Stimulated activated CD8-positive, alpha-beta memory T cell treated with anti-CD3 and anti-CD28 coated beads, Interleukin-12 subunit alpha, Interleukin-12 subunit beta, amount 100 ng/mL, for 4 hours (primary cell): ENCODE data around the gene VWA3B.
"Not testable (repeated sequence)": the region's sequence is repeated elsewhere in the genome, so short reads cannot be mapped to it uniquely, and the experiment has no call there.

Experiments
- DNase-seq: peaks from one replicate; pipeline ENCODE4 v3.0.0-alpha.2; 2020; ENCODE audit warnings: low read depth

VWA3B gene

DNA sequence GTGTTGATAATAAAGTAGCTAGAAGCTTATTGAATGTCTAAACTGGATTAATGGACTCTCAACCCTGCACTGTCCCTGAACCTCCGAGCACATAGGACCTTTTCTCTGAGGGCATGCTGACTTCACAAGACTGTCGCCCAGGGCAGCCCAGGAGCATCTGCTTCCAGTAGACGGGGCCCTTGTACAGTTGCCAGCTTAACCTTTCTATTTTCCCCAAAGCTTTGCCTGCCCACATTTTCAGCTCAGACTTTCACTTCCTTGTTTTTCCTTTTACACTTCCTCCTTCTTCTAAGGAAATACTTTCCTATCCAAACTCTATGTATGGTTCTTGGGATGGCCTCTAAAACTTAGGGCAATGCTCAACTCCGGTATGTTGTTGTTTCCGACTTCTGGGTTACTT lies 1.3 kb downstream of the VWA3B start:
- no peak for DNase-seq

DNA sequence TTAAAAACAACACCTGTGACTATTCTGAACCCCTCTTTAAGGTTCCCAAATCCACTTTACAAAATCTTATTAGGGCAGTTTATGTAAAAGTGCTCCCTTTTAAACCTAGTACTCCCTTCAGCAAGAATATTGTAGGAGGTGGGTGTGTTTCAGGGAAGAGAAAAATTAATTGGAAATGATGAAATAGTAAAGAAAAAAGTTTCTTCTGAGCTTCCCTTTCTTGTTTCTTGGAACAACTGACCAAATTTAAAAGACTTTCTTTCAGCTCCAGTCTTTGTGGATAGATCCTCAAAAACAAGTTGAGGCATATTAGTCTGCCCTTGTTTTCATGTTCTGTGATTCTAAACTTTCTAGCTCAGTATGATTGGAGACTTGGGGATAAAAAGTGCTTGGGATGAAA lies 3.0 kb downstream of the VWA3B start:
- DNase-seq = no peak

DNA sequence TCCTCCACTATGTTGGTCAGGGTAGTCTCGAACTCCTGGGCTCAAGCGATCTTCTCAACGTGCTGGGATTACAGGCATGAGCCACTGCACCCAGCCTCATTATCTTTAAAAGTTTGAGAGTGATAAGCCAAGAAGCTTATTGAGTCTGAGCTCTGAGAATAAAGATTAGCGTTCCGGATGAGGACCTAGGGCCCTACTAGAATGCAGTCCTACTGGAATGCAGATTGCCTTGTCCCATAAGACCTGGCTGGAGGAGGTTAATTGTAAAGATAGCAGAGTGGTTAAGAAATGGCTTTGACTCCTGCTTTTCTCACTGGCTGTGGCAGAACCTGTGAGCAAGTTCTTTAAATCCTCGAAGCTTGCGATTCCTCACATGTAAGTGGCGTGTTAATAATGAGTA lies 4.0 kb downstream of the VWA3B start:
- DNase-seq = no peak

DNA sequence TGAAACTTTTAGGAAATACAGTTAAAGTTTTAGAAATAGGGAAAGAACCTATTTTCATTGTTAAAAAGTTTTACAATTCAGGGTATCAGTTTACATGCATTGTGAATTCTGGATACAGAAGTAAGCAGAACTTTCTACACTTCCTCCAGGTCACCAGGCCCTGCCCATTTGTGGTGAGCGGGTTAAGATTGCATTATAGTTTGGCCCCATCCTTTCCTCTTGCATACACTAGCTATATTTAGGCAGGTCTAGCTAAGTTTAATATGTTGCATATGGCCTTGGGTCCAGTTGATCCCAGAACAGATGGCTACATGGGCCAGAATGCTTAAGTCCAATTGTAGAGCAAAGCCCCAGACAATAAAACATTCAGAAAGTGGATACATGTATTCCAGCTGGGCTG lies 4.8 kb downstream of the VWA3B start:
- DNase-seq = no peak

DNA sequence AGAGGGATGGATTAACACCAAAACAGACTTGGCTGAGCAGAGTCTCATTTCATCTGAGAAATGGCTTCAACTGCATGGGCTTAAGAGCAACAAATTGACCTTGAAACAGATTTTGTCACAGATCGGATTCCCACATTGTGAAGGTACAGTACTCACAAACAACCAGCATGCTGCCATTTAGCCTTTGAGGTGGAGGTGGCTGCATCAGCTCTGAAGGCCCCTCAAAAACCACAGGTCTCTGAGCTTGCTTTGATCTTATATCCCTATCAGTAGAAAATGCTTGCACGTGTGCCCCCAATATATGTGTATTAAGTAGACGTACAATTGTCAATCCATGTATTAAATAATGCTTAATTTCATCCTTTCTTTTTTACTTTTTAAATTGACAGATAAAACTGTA lies 6.2 kb downstream of the VWA3B start:
- DNase-seq = no peak

DNA sequence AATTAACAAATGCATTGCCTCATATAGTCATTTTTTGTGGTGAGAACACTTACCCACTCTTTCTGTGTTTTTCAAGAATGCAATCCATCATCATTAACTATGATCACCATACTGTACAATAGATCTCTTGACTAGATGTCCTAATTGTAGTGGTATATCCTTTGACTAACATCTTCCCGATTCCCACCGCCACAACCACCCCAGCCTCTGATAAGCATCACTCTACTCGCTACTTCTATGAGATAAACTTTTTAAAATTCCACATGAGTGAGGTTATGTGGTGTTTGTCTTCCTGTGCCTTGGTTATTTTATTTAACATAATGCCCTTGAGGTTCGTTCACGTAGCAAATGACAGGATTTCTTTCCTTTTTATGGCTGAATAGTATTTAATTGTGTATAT lies 6.6 kb downstream of the VWA3B start:
- DNase-seq = no peak

DNA sequence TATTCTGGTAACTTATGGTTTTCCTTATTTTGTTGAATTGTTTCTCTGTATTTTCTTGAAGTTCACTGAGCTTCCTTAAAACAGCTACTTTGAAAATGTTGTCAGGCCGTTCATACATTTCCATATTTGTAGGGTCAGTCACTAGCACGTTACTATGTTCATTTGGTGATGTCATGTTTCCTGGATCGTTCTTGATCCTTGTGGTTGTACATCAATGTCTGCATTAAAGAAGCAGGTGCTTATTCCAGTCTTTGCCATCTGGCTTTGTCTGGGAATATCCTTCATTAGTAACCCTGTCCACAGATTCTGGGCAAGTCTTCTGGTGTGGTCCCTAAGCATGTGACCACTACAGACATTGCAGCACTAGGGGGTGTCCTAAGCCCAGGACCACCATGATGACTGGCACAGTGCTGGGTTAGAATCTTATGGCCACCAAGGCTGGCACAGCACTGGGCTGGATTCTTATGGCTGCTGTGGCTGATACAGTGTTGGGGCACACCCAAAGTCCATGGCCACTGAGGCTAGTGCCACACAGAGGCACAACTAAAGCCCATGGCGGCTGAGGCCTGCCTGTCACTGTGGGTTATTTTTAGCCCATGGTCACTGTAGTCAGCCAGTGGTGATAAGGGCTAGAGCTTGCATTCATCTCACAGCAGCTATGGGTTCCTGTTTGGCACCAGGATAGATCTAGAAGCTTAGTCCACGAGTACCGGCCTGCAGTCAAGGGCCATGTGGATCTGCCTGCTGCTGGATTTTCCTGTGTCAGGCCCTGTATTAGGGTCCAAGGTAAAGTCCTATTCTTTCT lies 13.2 kb downstream of the VWA3B start:
- no peak for DNase-seq

DNA sequence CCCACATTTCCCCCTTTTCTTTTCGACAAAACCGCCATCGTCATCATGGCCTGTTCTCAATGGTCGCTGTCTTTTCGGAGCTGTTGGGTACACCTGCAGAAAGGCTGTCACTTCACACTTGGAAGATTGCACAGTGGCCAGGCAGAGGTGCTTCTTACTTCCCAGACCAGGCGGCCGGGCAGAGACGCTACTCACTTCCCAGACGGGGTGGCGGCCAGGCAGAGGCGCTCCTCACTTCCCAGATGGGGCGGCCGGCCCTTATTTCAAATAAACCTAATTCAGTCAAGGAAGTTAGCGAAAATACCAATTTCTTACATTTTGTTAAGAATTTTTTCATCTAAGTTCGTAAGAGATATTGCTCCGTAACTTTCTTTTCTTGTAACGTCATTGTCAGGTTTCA lies 15.3 kb downstream of the VWA3B start:
- DNase-seq = not testable (repeated sequence)

DNA sequence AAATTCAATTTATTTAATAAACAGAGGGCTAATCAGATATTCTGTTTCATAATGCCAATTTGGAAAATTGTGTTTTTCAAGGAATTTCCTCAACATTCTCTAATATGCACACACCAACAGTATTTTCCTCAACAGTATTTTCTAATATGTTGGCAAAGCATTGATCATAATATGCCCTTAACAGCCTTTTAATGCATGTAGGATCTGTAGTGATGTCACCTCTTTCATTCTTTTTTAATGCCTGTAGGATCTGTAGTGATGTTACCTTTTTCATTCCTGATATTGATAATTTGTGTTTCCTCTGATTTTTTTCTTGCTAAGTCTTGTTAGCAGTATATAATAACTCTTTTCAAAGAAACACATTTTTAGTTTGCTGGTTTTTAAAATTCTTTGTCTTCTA lies 15.9 kb downstream of the VWA3B start:
- no peak for DNase-seq

DNA sequence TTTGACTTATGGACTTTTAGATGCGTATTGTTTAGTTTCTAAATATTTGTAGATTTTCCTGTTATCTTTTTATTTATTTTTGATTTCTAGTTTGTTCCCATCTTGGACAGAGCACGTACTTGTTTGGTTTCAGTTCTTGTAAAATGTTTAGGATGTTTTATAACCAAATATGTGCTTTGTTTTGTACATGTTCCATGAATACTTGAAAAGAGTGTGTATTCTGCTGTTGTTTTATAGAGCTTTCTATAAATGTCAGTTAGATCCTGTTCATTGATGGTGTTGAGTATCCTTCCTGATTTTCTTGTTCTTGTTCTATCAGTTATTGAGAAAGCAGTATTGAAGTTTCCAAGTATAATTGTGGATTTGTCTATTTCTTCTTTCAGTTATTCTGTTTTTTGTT lies 21.1 kb downstream of the VWA3B start:
- DNase-seq = no peak

DNA sequence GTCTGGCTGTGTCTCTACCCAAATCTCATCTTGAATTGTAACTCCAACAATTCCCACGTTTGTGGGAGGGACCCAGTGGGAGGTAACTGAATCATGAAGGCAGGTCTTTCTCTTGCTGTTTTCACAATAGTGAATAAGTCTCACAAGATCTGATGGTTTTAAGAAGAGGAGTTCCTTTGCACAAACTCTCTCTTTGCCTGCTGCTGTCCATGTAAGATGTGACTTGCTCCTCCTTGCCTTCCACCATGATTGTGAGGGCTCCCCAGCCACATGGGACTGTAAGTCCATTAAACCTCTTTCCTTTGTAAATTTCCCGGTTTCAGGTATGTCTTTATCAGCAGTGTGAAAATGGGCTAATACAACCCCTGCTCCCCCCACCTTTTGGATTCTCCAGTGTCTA lies 23.8 kb downstream of the VWA3B start:
- DNase-seq = no peak

DNA sequence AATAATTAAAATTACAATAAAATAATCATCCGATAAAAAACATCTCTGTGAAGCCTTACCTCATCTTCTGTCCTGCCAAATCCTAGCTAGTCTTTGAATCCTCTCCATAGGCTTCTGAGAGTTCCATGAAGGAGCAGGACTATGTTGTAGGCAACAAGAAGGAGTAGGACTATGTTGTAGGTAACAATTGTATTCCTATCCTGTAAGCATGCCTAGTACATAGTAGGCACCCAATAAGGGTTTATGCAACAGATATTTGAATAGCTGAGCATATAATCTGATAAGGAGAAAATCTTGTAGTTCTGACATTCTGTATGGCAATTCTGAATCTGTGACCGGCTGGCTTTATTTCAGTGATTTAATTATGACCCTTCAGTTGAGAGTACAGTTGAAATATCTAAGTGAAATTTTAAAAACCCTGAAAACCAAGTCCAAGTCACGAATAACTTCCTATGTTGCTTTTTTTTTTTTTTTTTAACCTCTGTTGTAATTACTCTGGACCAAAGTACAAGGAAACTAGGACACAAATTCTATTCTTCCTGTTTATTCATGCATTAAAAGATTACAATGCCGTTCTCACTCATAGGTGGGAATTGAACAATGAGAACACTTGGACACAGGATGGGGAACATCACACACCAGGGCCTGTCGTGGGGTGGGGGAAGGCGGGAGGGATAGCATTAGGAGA lies 27.8 kb downstream of the VWA3B start:
- no peak for DNase-seq

DNA sequence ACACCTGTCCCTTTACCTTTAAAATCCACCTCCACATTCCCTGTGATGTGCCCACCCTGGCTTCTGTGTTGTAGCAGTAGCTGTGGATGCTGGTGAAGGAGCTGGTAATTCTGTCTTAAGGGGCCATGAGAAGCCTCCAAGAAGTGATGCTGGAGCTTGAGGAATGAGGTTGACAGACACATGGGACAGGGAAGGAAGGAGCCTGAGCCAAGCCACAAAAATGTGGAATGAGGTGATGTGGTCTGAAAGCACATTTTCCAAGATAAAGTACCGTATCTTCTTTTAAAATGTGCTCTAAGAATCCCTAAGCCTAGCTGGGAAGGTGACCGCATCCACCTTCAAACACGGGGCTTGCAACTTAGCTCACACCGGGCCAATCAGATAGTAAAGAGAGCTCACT lies 31.2 kb downstream of the VWA3B start:
- no peak for DNase-seq

DNA sequence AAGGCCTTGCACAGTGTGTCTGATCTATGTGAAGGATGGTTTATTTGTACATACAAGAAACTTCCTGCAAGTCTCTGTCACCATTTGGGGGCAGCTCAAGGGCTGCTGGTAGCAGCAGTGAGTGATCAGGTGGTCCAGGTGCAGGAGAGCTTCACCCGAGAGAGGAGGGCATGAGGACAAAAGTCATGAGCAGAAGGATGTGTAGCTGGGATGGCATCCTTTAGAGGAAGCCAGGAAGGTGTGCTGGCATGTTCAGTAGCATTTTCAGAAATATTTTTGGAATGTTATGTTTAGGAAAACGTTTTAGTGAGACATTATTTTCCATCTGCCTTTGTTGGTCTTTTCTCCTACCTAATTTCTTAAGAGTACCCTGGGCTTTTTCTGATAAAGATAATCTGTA lies 31.9 kb downstream of the VWA3B start:
- no peak for DNase-seq

DNA sequence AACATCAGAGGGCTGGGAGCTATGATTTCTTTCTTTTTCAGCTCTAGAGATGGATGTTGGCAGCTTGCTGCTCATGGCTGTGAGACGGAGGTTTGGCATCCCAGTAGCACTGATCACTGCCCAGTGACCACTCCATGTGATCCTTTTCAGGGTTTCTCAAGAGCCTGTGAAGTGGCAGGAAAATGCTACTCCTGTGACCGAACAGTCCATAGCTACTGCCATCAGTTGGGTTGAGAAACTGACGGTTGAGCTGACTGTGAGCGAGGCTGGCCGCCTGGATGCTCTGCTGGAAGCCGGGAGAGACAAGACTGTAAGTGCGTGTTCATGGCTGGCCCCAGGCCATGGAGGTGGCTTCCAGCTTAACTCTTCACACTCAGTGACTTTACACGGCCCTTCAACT lies 34.2 kb downstream of the VWA3B start:
- DNase-seq = no peak

DNA sequence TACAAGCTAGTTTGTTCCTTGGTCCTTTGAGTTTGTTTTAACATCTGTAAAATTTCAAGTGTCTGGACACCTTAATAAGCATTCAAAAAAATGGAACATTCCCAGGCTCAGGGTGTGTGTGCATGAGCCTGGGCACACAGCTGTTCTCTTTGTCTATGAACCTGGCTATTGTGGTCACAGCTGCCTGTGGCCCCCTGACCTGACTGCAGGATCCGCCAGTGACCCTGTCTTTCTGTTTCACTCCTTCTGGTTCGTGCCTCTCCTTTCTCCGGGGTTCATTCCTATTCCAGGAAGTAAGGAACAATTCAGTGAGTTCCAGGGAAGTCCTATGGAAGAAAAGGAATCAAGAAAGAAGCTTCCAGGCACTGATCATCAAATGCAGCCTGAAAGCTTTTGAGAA lies 35.6 kb downstream of the VWA3B start:
- no peak for DNase-seq

DNA sequence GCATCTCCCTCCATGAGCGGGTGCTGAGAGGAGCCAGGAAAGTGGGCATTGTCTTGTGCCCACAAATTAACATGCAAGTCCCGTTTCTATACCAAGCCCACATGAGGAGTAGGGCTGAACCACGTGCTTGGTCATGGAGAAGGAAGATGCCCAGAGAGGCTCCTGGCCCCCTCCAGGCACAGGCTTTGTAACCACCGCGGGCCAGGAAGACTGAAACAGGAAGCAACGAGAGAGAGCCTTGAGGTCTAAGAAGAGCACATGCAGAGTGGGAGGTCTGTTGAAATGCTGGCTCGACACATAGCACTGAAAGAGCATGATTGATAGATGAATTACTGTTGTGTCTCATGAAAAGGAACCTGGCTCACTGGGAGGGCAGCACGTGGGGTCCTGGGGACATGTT lies 36.3 kb downstream of the VWA3B start:
- no peak for DNase-seq

DNA sequence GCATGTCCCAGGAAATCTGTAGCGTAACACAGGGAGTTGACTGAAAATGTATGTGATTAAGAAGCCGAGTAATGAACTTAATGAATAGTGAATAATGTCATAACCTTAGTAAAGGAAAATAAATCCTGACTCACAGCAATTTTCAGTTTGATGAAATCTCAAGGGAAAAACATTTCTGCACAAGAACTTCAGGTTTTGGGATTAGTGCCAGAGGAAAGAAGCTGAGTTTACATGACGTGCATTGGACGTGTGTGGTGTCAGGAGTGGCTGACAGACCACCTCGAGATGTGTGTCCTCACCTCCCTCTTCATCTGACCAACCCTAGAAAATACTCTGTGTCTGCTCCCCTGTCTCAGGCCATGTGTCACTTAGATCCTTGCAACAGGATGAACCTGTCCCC lies 39.1 kb downstream of the VWA3B start:
- no peak for DNase-seq

DNA sequence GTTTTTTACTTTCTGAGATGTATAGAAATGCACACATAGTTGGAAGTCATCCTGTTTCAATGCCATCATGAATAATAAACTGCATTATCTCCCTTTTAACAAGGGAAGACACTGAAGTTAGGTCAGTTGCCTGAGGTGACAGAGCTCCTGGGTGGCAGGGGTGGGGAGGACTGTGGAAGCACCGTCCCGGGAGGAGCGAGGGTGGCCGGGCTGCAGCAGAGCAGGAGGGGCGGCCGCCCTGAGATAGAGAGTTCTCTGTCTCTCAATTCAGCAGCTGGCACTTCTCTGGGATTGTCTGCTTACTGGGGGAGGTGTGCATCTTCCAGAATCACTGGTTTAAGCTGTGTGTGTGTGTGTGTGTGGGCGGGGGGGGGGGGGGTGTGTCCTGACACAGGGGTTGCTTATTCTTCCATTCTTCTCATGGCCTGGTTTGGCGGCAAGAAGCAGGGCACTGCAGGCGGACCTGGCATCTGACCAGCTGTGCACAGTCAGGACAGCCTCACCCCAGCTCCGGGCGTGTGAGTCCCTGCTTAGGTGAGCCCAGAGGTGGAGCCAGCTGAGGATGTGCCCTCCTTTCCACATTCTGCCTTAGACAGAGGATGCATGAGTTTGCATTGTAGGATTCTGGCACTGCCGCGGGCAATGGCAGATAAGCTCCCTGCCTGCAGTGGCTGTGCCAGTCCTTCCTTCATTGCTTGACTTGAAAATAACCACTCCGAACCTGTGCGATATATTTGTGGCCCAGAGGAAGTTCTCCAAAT lies 40.4 kb downstream of the VWA3B start:
- no peak for DNase-seq

DNA sequence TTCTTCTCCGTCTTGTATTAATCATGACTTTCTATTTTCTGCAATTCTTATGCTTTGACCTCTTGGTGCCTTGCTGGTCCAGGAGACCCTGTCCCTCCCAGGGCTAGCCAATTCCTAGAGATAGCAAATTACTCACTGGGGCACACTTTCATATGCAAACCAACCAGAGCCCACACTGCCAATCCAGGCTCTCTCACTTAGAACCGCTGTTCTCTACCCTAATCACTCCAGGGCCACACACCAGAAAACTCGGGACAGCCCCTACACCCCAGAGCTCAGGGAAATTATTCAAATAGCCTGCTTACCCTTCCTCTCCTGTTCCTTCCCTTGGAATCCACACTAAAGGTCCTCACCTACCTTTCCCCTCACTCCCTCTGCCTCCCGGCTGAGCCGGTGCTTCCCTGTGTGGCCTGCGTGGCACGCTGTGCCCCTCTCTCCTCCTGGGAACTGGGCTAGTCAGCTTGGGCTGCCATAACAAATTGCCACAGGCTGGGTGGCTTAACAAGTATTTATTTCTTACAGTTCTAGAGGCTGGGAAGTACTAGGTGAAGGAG lies 41.7 kb downstream of the VWA3B start:
- no peak for DNase-seq

DNA sequence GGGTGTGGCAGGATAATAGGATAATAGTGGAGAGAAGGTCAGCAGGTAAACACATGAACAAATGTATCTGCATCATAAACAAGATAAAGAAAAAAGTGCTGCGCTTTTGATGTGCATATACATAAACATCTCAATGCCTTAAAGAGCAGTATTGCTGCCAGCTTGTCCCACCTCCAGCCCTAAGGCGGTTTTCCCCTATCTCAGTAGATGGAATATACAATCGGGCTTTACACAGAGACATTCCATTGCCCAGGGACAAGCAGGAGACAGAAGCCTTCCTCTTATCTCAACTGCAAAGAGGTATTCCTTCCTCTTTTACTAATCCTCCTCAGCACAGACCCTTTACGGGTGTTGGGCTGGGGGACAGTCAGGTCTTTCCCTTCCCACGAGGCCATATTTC lies 43.1 kb downstream of the VWA3B start:
- not testable (repeated sequence) for DNase-seq

DNA sequence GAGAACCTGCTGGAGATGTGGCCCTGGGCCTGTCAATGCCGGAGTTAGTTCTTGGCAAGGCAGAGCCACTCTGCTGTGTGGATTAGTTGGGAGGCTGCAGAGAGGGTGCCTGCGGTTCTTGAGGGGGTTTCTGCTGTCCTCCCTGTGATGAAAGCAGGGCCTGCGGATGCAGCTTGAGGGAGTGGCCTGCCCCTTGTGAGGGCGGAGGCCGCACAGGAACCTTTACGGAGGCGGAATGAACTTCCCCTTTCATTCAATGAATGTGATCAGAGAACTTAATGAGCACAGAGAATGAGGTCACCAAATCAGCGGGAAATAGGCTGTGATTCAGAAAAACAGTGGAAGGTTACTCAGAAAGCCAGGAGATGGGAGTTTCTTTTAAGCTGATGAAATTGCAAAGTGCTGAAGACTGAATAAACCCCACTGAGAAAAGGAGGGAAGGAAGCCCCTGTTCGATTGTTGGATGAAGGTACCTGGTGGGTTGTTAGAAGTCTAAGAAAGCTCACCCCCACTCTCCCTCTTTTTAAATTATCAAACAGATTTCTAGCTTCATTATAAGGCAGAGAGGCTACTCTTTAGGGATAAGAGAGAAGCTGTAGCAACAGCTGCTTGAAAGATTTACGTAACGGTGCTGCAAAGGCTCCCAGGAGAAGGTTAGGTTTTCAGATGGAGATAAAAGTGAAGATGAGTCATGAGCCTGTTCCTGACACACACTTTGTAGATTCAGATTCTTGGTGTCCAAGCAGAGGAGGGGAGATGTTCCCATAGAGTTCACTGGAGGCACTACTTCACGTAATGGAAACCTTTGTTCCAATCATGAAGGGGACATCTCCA lies 47.4 kb downstream of the VWA3B start:
- no peak for DNase-seq
